Measurements from ENCODE around the gene NEDD4L. TPM values are rescaled to one million over a fixed set of nuclear protein-coding genes. Genes with fewer than 3 reads are reported as not detected.

Gene NEDD4L
- total and polyA plus RNA-seq, 3 donors from 2014 or later: 14.3 to 43.1 (median 42.7) TPM

GRCh38 chr18:58353581-58353980 is 309.6 kb downstream of the NEDD4L start:
- DNase-seq: no peak
- intact Hi-C loops (cut with DNase I; ENCODE audit: low total_unique reads): no loop called here
- Histone ChIP-seq H3K4me3 (no peak overlapping the region), H3K27ac (no peak overlapping the region), H3K27me3 (no peaks in the 10 kb centered on the region), H3K9me3 (no peaks in the 10 kb centered on the region), H3K36me3 (ENCODE audit: low read depth, missing control alignments) (no peaks in the 10 kb centered on the region), H3K4me1 (no peaks in the 10 kb centered on the region)
- WGBS, 2 donors: 96 to 97% methylated on average over 4 of the region's 4 CpGs
- no peak for TF ChIP-seq POLR2A (IDR thresholded peaks at IDR 0.05)
- no peak for TF ChIP-seq CTCF (IDR thresholded peaks at IDR 0.05)

GRCh38 chr18:58354051-58354450 is 310.0 kb downstream of the NEDD4L start:
- no peak overlapping the region for H3K27ac ChIP-seq
- H3K4me3 ChIP-seq: no peak overlapping the region
- TF ChIP-seq CTCF (IDR thresholded peaks at IDR 0.05): no peak
- TF ChIP-seq POLR2A (IDR thresholded peaks at IDR 0.05): no peak
- 90 to 96% methylated on average over 4 of the region's 4 CpGs for WGBS, 2 donors
- H3K9me3 ChIP-seq: no peaks in the 10 kb centered on the region
- no peak for DNase-seq
- H3K36me3 ChIP-seq (ENCODE audit: low read depth, missing control alignments): no peaks in the 10 kb centered on the region
- intact Hi-C loops (cut with DNase I; ENCODE audit: low total_unique reads): no loop called here
- no peaks in the 10 kb centered on the region for H3K27me3 ChIP-seq
- no peaks in the 10 kb centered on the region for H3K4me1 ChIP-seq

- DNase-seq: no peak
- Histone ChIP-seq H3K27ac (no peak overlapping the region), H3K4me3 (no peak overlapping the region), H3K36me3 (ENCODE audit: low read depth, missing control alignments) (no peaks in the 10 kb centered on the region), H3K4me1 (no peaks in the 10 kb centered on the region), H3K27me3 (no peaks in the 10 kb centered on the region), H3K9me3 (no peaks in the 10 kb centered on the region)
- WGBS, 2 donors: 89 to 92% methylated on average over 10 of the region's 10 CpGs
- no peak for TF ChIP-seq CTCF (IDR thresholded peaks at IDR 0.05)
- TF ChIP-seq POLR2A (IDR thresholded peaks at IDR 0.05): no peak
- intact Hi-C loops (cut with DNase I; ENCODE audit: low total_unique reads): no loop called here
Measured at GRCh38 chr18:58354791-58355190, 310.8 kb downstream of the NEDD4L start.

GRCh38 chr18:58355243-58355642 is 311.2 kb downstream of the NEDD4L start:
- intact Hi-C loops (cut with DNase I; ENCODE audit: low total_unique reads): no loop called here
- no peak overlapping the region for H3K4me3 ChIP-seq
- DNase-seq: no peak
- WGBS, 2 donors: 91 to 95% methylated on average over 8 of the region's 8 CpGs
- TF ChIP-seq POLR2A (IDR thresholded peaks at IDR 0.05) (no peak), CTCF (IDR thresholded peaks at IDR 0.05) (no peak)
- no peaks in the 10 kb centered on the region for H3K36me3 ChIP-seq (ENCODE audit: low read depth, missing control alignments)
- no peaks in the 10 kb centered on the region for H3K9me3 ChIP-seq
- H3K27me3 ChIP-seq: no peaks in the 10 kb centered on the region
- H3K27ac ChIP-seq: no peak overlapping the region
- H3K4me1 ChIP-seq: no peaks in the 10 kb centered on the region

- Histone ChIP-seq H3K36me3 (ENCODE audit: low read depth, missing control alignments) (no peaks in the 10 kb centered on the region), H3K9me3 (no peaks in the 10 kb centered on the region), H3K4me1 (no peaks in the 10 kb centered on the region), H3K27me3 (no peaks in the 10 kb centered on the region), H3K4me3 (no peak overlapping the region), H3K27ac (no peak overlapping the region)
- TF ChIP-seq CTCF (IDR thresholded peaks at IDR 0.05) (no peak), POLR2A (IDR thresholded peaks at IDR 0.05) (no peak)
- no peak for DNase-seq
- 90 to 93% methylated on average over 3 of the region's 3 CpGs for WGBS, 2 donors
- intact Hi-C loops (cut with DNase I; ENCODE audit: low total_unique reads): no loop called here
Measured at GRCh38 chr18:58359218-58359617, 315.2 kb downstream of the NEDD4L start.

Data from testis (tissue), 3 donors.